HG03039 (cell line): ENCODE measurements around the gene SLC26A9.

Experiments used
- ATAC-seq: cut with Tn5 transposase; IDR thresholded peaks from one replicate; pipeline ENCODE4 v1.9.1; 2021; ENCODE audit warnings: mild to moderate bottlenecking, moderate library complexity; ENCODE audit not compliant: unreplicated experiment

SLC26A9 gene

DNA sequence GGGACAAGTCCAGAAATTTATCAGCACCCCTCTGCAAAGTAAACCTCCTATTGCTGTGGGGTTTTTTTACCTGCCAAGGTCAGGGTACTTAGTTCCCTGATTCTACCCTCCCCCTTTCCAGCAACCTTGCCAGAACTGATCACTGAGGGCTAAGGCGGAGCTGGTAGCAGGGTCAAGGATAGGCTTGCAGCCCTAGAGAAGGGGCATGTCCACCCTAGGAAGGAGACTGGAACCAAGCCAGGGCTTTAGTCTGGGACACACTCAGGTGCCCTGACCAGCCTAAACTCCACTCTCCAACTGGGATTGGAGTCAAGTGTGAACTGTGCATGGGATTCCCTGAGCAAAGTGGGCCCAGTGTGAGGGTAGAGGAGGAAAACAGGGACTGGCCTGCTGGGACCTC lies 6.5 kb upstream of the SLC26A9 start:
- no peak for ATAC-seq

DNA sequence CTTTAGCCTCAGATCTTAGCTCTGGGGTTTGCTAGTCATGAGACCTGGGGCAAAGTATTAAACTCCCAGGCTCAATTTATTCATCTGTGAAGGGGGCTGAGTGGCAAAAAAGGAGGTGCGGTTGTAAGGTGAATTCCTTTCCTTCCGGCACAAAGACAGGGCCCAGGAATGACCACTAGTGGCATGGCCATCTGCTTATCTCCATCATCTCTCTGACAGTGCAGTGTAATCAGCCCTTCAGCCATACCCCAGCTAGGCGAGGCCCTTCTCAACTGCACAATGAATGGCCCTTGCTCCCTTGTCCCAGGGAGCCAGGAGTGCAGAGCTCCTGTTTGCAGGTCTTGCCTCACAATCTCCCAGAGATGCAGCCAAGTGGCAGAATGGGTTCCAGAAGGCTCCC lies 5.6 kb upstream of the SLC26A9 start:
- ATAC-seq: no peak

GRCh38 chr1:205948039-205948438 lies 4.8 kb upstream of the SLC26A9 start:
- no peak for ATAC-seq

- ATAC-seq: no peak
Observed at GRCh38 chr1:205947024-205947423, 3.8 kb upstream of the SLC26A9 start.

- ATAC-seq: no peak
Observed at GRCh38 chr1:205945069-205945468, 1.8 kb upstream of the SLC26A9 start.

DNA sequence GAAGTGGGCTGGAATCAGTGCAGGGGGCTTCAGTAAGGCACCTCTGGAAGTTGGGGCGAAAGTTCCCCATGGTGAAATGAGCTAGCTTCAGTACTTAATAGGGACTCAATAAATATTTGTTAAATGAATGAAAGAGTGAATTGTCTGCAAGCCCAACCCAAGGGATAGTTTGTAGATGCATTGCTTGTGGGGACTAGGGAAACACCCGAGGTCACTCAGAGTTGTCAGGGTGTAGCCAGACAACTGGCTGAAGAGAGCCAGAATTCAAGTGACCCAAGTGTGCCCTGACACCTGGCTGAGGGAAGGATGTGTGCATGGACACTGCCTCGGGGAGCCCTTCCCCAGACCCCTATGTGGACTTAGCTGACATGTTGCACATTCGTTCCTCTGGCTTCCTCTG lies 1.3 kb upstream of the SLC26A9 start:
- ATAC-seq: no peak

DNA sequence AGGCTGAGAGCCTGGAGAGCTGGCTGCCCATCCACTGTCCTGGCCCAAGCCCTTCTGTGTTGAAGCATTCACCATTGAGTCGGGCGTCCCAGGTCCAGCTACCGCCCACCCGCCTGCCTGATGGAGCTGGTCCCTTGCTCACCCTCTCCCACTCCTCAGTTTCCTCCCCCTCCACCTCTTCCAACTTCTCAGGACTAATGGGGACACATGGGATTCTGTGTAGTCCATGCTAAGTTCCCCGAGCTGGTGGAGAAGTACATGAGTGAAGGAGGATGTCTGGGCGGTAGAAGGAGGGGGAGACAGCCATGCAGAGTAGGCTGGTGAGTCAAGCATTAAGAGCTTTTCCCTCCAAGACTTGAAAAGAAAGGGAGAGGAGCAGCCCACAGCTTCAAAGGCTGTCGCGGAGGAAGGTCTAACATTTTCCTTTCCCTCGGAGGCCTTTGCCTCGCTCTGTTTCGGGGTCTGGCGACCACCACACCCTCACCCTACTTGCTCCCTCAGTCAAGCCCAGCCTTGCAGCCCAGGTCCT lies 561 bp downstream of the SLC26A9 start:
- ATAC-seq: no peak

GRCh38 chr1:205940710-205941109 lies 2.5 kb downstream of the SLC26A9 start:
- no peak for ATAC-seq

DNA sequence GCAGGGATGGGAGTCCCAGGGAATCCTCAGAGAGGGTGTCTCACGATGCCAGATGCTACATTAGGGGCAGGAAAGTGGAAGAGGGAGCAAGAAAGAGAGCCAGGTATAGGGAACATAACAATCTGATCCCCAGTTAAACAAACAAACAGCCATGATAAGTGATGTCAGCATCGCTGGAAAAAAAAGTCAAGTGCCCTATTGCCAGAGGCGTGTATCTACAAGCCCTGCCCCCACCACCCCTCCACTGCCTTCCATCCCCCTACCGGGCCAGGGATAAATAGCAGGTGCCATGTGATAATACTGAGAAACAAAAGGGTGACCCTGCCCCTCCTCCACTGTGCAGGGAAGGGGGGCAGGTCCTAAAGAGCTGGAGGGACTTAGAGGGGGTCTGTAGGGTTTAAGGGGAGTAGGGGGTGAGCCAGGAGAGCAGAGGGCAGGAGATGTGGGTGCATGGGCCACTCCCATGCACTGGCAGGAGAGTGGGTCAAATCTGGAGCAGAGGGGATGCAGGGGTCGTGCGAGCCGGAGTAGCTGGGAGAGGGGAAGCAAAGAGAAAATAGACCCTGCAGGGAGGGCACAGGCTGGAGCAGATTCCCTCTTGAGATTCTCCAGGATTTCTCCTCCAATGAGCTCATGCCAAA lies 3.4 kb downstream of the SLC26A9 start:
- ATAC-seq: no peak

- no peak for ATAC-seq
Observed at GRCh38 chr1:205938682-205939081, 4.6 kb downstream of the SLC26A9 start.

GRCh38 chr1:205936846-205937586 lies 6.2 kb downstream of the SLC26A9 start:
- ATAC-seq: no peak

DNA sequence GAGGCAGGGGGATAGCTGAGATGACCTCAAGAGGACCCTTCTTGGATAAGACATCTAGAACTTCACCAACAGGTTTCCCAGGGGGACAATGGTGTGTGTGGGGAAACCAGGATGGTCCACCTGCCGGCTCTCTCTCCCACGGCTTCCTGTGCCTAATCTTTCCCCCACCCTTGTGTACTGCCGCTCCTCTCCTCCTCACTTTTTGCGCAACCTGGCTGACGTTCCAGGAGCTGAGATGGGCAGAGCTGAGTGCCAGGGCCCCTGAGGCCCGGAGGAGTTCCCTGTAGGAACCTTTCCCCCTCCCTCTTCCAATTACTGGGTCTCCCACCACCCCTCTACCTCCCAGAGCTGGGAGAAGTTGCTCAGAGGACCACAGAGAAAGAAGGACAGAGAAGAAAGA lies 6.9 kb downstream of the SLC26A9 start:
- no peak for ATAC-seq

DNA sequence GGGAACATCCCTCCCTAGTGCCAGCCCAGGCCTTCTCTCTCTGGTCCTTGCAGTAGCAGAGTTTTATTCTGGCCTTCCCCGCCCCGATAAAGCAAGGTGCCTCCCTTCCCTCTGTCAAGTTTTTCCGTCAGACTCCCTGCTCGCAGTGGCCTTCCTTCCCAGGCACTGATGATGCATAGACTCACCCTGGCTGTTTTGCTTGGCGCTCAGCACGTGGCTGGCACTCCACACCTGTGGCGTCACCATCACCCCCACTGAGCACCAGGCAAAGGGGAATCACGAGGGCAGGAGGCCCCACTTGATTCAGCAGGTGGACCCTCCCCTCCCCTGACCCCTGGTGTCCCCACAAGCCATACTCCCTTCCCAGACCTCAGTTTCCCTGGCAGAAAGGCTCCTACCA lies 7.4 kb downstream of the SLC26A9 start:
- no peak for ATAC-seq

- ATAC-seq: no peak
Observed at GRCh38 chr1:205934788-205935187, 8.5 kb downstream of the SLC26A9 start.

DNA sequence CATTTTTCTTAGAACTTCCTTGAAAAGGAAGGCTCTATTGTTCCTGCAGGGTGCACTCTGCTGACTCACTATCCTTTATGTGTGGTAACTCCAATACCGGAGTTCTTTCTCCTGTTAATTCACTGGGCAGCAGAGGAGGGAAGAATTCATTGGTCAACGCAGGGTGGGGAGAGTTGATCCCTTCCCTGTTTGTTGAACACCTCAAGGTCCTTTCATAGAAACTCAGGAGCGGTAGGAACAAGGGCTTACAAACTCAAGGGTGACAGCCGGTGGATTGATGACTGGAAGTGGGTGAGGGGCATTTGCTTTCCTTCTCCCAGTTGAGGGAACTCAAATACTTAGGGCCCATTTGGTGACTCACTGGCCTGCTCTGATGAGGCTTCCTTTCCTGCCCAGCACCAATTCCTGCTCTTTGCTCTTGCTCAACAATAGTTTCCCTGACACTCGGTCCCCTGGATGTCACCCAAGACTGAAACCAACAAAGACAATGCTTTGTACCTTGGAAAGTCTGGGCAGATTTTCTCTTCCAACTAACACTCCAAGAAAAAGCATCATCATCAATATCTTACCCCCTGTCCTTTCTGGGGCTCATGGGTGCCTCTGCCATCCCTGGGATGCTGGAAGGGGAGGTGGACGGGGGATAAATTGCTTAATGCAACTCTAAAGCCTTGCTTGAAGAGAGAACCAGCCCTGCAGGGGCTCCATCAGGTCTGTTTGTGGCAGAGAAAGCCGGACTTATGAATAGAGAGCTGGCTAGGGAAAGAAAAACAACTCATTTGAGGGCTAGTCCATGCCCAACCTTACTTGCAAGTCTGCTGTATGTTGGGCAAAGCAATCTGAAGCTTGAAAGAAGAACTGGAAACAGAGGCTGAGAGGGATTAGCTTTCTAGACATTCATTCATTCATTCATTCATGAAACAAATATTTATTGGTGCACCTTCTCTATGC lies 9.3 kb downstream of the SLC26A9 start:
- ATAC-seq: no peak

- no peak for ATAC-seq
Observed at GRCh38 chr1:205932776-205933175, 10.5 kb downstream of the SLC26A9 start.

DNA sequence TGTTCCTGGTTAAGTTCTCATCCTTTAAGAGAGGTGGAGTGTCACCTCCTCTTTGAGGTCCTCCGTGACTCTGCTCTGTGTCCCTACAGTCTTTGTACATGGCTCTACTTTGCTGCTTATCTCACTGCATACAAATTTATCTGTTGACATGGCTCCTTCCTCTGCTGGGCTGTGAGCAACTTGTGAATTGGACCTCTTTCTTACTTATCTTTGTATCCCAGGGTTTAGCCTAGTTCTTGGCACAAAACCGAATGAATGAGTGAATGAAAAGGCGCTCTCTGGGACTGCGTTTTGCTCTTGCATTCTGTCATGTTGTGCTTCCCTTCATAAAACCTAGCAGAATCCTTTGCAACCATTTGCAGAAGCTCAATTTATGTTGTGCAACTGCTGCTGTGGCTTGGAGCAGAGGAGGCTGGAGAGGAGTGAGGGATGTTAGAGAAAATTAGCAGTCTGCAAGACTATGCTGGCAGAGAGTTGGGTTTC lies 12.4 kb downstream of the SLC26A9 start:
- ATAC-seq: no peak

- no peak for ATAC-seq
Observed at GRCh38 chr1:205930195-205930577, 13.1 kb downstream of the SLC26A9 start.

DNA sequence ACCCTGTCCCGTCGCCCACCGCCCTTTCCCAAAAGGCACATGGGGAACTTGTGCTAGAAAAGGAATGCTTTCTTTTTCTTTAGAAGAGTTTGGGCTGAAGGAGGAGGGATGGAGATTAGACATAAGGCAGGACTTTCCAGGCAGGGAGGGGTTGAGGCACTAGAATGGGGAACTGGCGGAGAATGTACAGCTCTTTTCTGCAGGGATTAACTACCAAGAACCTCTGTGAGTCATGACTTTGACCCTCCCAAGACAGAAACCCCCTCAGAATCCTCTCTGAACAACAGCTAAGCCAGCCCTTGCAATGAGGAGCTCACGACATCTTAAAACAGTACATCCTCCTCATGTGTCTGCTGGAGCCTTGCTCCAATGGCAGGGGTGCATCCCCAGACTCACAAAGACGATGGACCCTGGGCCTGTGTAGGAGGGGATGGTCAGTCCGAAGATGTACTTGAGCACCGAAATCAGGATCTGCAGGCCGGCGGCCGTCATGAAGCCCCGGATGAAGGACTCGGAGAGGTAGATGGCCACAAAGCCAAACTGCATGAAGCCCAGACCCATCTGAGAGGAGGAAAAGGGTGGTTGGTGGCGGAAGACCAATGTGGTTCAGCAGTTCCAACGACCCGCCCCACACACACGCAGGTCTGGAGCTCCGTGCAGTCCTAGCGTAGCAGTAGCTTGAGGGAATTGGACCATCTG lies 13.6 kb downstream of the SLC26A9 start:
- no peak for ATAC-seq

DNA sequence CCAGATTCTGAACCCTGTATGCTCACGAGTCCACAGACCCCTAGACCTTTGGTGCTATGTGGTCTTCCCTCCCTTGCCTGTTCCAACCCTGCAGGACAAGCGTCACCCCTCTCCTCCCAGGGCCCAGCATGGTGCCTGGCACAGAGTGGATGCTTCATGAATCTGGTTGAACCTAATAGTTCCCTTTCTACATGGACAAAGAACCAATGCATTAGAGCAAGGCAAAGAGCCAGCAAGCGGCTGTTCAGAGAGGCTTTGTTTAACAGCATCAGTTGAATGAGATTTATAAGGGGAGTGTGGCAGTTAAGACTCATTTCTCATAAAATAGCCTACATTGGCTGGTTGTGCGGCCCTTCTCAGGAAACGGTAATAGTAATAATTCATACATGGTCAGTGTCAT lies 14.9 kb downstream of the SLC26A9 start:
- ATAC-seq: no peak

GRCh38 chr1:205927676-205928075 lies 15.6 kb downstream of the SLC26A9 start:
- no peak for ATAC-seq
